Measurements from ENCODE around the gene IGFBP4.
A peak's percentile ranks its signal among the peaks of the same experiment; 100 is the strongest.

Gene IGFBP4

DNA sequence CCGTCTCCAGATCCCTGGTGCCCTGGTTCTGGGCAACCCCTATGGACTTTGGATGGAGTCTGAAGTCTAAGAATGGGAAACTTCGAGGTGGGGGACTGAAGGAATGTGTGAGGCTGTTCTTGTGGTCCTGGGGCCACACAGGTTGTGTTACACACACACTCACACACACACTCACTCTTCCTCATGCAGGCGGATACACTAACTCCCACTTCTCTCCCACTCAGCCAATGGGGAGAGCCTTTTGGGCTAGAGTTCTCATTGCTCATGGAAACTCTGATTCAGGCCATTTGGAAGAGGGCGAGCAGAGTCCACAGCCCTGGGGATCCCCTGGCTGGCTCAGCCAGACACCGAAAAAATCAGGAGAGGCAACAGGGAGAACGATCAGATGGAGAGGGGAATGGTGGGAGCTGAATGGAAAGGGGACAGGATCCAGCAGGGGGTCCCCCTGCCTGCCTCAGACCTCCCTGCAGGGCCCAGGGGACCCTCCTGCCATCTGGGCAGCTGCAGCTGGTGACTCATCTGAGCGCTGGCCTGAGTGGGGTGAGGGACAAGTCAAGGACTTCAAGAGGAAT, 9.1 kb downstream of the IGFBP4 start:
- Histone ChIP-seq H3K4me3 (ENCODE audit: severe bottlenecking) (no peak overlapping the region), H3K9me3 (ENCODE audit: severe bottlenecking) (no peaks in the 10 kb centered on the region), H3K36me3 (ENCODE audit: low read depth) (no peaks in the 10 kb centered on the region; the same call in 1 of the 2 replicates), H3K27me3 (ENCODE audit: insufficient read depth, poor library complexity, severe bottlenecking) (no peaks in the 10 kb centered on the region), H3K27ac (ENCODE audit: poor library complexity, severe bottlenecking) (no peak overlapping the region), H3K4me1 (ENCODE audit: insufficient read depth, poor library complexity, severe bottlenecking) (no peaks in the 10 kb centered on the region)
- ATAC-seq (ENCODE audit: low read depth) = no peak
- no peak for DNase-seq (ENCODE audit: low spot score)
- TF ChIP-seq CTCF (IDR thresholded peaks at IDR 0.05; ENCODE audit: poor library complexity, severe bottlenecking) = no peak

DNA sequence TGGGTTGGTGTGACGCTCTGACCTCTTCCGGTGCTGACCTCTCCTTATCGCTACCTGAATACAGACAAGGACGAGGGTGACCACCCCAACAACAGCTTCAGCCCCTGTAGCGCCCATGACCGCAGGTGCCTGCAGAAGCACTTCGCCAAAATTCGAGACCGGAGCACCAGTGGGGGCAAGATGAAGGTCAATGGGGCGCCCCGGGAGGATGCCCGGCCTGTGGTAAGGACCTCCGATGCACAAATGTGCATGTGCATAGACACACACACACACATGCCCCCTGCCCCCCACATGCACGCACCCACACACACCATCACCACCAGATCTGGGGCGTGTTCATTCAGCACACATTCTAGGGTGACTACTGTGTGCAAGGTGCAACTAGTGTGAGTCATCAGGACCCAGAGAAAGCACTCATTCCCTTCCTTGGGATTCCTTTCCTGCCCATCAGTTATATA, 9.7 kb downstream of the IGFBP4 start:
- DNase-seq (ENCODE audit: low spot score) = no peak
- Histone ChIP-seq H3K9me3 (ENCODE audit: severe bottlenecking) (no peaks in the 10 kb centered on the region), H3K36me3 (ENCODE audit: low read depth) (no peaks in the 10 kb centered on the region; the same call in 1 of the 2 replicates), H3K4me1 (ENCODE audit: insufficient read depth, poor library complexity, severe bottlenecking) (no peaks in the 10 kb centered on the region), H3K27ac (ENCODE audit: poor library complexity, severe bottlenecking) (no peak overlapping the region), H3K27me3 (ENCODE audit: insufficient read depth, poor library complexity, severe bottlenecking) (no peaks in the 10 kb centered on the region), H3K4me3 (ENCODE audit: severe bottlenecking) (no peak overlapping the region)
- TF ChIP-seq CTCF (IDR thresholded peaks at IDR 0.05; ENCODE audit: poor library complexity, severe bottlenecking) = no peak
- peak; percentile 30; the same call in 2 of the 3 replicates for ATAC-seq (ENCODE audit: low read depth)

DNA sequence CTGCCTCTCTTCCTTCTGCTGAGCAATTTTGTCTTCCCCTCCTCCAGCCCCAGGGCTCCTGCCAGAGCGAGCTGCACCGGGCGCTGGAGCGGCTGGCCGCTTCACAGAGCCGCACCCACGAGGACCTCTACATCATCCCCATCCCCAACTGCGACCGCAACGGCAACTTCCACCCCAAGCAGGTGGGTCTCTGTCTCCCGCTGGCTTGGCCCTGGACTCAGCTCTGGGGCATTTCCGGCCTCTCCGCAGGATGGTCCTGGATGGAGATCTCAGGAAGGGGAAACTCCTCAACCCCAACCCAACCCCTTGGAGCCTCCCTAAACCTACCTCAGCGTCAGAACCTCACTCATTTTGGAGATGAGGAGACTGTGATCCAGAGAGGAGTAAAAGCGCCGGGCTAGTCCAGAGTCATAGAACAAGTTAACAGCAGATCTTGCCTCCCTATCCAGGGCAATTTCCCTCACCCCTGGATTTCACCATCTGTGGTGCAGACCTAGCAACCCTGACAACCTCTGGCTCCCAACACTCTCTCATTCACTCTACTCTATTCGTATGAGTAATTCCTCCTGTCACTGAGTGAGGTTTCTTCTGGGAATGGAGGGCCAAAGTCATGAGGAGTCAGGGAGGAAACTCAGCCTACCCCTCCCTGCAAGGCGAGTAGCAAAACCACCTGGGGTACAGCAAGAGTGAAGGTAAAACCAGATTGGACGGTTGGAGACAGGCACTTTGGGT, 10.8 kb downstream of the IGFBP4 start:
- Histone ChIP-seq H3K4me1 (ENCODE audit: insufficient read depth, poor library complexity, severe bottlenecking) (no peaks in the 10 kb centered on the region), H3K27me3 (ENCODE audit: insufficient read depth, poor library complexity, severe bottlenecking) (no peaks in the 10 kb centered on the region), H3K36me3 (ENCODE audit: low read depth) (no peaks in the 10 kb centered on the region; the same call in 1 of the 2 replicates), H3K9me3 (ENCODE audit: severe bottlenecking) (no peaks in the 10 kb centered on the region), H3K27ac (ENCODE audit: poor library complexity, severe bottlenecking) (no peak overlapping the region), H3K4me3 (ENCODE audit: severe bottlenecking) (no peak overlapping the region)
- ATAC-seq (ENCODE audit: low read depth) (no peak), DNase-seq (ENCODE audit: low spot score) (no peak)
- TF ChIP-seq CTCF (IDR thresholded peaks at IDR 0.05; ENCODE audit: poor library complexity, severe bottlenecking) = no peak

GRCh38 chr17:40454613-40454995, 11.4 kb downstream of the IGFBP4 start:
- TF ChIP-seq CTCF (IDR thresholded peaks at IDR 0.05; ENCODE audit: poor library complexity, severe bottlenecking) = no peak
- Histone ChIP-seq H3K36me3 (ENCODE audit: low read depth) (no peaks in the 10 kb centered on the region; the same call in 1 of the 2 replicates), H3K27me3 (ENCODE audit: insufficient read depth, poor library complexity, severe bottlenecking) (no peaks in the 10 kb centered on the region), H3K4me1 (ENCODE audit: insufficient read depth, poor library complexity, severe bottlenecking) (no peaks in the 10 kb centered on the region), H3K9me3 (ENCODE audit: severe bottlenecking) (no peaks in the 10 kb centered on the region), H3K4me3 (ENCODE audit: severe bottlenecking) (no peak overlapping the region), H3K27ac (ENCODE audit: poor library complexity, severe bottlenecking) (no peak overlapping the region)
- DNase-seq (ENCODE audit: low spot score) = no peak
- ATAC-seq (ENCODE audit: low read depth) = no peak
